ENCODE data around the gene PPP2CA. TPM values are rescaled to one million over a fixed set of nuclear protein-coding genes. Genes with fewer than 3 reads are reported as not detected.

Gene PPP2CA
- total RNA-seq, 1 experiment from 2014 or later = 445 TPM

DNA sequence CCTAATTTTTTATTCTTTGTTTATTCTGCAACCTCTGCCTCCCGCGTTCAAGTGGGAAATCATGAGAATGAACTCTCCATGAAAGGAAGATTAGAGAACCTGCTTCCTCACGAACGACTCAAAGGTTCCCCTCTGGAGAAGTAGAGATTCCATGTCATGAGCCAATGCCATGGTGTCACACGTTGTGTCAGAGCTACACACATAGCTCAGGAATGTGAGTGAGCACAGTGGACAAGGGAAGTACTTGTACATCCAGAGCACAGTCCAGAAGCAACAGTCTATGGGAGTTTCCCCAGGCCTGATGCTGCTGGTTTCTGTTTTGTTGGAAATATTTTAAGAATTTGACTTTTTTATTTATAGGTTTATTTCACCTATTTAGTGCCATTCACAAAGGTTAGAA, 26.8 kb upstream of the PPP2CA start:
- Histone ChIP-seq H3K4me3 (no peak overlapping the region), H3K9me3 (replicated peaks) (no peaks in the 10 kb centered on the region), H3K36me3 (no peaks in the 10 kb centered on the region), H3K4me1 (replicated peaks) (peaks cover 36% of the 10 kb centered on the region), H3K27ac (peak overlapping the region; percentile 64), H3K27me3 (replicated peaks) (no peaks in the 10 kb centered on the region)
- peak; percentile 76 to 86 for DNase-seq (ENCODE audit: low read depth in 1 of 2, low spot score in 2 of 2)

DNA sequence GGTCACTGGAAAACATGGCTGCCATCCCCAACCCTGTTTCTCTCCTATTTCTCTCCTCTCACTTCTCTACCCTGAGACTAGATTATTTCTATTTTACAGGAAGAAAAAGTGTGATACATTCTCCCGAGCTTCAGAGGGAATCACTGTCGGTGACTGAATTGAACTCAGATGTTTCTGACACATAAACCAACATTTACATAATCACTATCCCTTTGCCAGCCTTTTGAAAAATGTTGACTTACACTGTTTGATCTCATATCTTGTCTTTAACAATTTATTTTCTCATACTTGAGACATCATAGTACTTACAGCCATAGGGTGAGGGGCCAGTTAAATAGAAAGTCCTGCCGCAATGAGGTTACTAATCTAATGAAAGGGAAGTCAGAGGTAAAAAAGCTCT, 25.1 kb upstream of the PPP2CA start:
- Histone ChIP-seq H3K36me3 (no peaks in the 10 kb centered on the region), H3K4me1 (replicated peaks) (peaks cover 50% of the 10 kb centered on the region), H3K27me3 (replicated peaks) (no peaks in the 10 kb centered on the region), H3K9me3 (replicated peaks) (no peaks in the 10 kb centered on the region), H3K27ac (no peak overlapping the region), H3K4me3 (no peak overlapping the region)
- DNase-seq (ENCODE audit: low read depth in 1 of 2, low spot score in 2 of 2) = no peak

DNA sequence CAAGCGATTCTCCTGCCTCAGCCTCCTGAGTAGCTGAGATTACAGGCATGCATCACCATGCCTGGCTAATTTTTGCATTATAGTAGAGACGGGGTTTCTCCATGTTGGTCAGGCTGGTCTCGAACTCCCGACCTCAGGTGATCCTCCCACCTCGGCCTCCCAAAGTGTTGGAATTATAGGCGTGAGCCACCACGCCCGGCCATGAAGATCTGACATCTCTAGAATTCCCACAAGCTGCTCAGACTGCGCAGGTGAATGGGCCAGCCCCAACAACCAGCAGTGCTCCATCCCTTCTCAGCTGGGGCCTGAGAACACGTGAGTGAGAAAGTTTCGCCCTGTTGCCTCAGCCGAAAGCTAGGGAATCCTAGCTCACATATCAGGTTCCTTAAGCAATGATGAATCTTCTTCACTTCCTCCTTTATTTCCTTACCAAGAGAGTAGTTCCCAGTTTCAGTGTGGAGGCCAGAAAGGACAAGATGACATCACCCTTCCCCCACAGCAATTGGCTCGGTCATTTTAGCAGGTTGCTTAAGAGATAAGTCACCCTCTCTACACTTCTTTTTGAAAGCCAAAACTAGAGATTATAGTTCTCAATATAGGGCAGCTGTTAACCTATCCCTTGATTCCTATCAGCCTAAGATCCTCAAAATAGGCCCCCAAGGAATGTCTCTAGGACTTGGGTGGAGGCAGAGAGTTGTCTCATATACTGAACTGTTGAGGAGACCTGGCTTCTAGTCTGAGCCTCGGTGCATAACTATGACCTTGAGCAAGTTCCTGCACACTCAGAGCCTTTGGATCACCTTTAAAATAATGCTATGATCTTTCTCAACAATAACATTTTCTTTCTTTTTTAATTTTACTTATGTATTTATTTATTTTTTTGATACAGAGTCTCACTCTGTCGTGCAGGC, 23.9 kb upstream of the PPP2CA start:
- Histone ChIP-seq H3K27ac (no peak overlapping the region), H3K4me3 (no peak overlapping the region), H3K36me3 (no peaks in the 10 kb centered on the region), H3K27me3 (replicated peaks) (no peaks in the 10 kb centered on the region), H3K9me3 (replicated peaks) (no peaks in the 10 kb centered on the region), H3K4me1 (replicated peaks) (peaks cover 50% of the 10 kb centered on the region)
- no peak for DNase-seq (ENCODE audit: low read depth in 1 of 2, low spot score in 2 of 2)

DNA sequence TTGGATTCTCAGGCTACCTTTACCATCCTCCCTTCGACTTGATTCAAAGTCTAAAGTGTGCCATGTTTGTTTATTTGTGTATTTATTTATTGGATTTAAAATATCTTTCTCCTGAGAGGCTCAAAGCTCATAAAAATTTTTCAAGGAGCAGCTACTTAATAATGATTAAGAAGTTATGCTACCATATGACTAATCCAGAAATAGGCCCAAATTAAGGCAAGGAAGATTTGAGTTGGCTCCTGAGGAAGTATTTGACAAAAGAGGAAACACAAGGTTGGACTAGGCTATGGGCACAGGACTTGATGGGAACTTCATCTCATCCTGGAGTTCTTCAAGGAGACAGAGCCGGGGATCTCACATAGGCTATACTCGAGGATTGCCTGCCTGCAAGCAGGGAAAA, 22.4 kb upstream of the PPP2CA start:
- DNase-seq (ENCODE audit: low read depth in 1 of 2, low spot score in 2 of 2) = no peak
- peak overlapping the region; percentile 42; the same call in 1 of the 2 replicates for H3K27ac ChIP-seq
- no peaks in the 10 kb centered on the region for H3K36me3 ChIP-seq
- no peaks in the 10 kb centered on the region for H3K9me3 ChIP-seq (replicated peaks)
- peaks cover 43% of the 10 kb centered on the region for H3K4me1 ChIP-seq (replicated peaks)
- no peak overlapping the region for H3K4me3 ChIP-seq
- no peaks in the 10 kb centered on the region for H3K27me3 ChIP-seq (replicated peaks)

DNA sequence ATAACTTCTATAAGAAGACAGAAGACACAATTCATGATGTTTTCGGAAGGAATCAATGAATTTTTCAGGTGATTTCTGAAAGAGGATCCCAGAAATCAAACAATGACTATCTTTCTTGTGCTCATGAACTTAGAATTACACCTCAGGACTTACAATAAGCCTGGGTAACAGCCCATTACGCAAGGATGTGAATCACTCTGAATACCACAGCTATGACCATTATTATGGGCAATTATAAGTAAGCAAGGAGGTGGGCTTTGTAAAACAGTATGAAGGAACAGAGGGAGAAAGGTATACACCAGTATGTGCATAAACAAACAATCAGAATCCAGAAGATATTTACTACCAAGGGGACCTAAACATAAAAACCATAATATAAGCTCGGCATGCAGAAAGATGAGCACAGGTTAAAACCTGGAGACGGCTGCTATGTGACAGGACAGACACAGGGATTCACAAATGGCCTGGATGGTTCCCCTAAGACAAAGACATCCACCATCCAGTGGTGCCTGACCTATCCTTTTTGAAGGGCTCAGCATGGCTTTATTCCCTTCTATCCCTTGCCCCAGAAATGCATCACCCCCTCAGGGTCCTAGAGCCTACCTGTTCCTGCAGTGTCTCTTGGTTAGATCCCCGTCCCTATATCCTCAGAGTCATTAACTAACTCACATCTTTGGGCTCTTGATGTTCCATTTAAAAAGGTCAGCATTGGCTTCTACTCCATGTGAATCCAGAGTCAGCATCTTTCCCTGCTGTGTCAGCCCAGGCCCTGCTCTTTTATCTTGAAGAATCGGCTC, 21.8 kb upstream of the PPP2CA start:
- H3K27ac ChIP-seq = peak overlapping the region; percentile 42
- no peaks in the 10 kb centered on the region for H3K36me3 ChIP-seq
- peak in 1 of 2 experiments; percentile 76 for DNase-seq (ENCODE audit: low read depth in 1 of 2, low spot score in 2 of 2)
- H3K4me1 ChIP-seq (replicated peaks) = peaks cover 37% of the 10 kb centered on the region
- no peaks in the 10 kb centered on the region for H3K9me3 ChIP-seq (replicated peaks)
- H3K4me3 ChIP-seq = no peak overlapping the region
- no peaks in the 10 kb centered on the region for H3K27me3 ChIP-seq (replicated peaks)

DNA sequence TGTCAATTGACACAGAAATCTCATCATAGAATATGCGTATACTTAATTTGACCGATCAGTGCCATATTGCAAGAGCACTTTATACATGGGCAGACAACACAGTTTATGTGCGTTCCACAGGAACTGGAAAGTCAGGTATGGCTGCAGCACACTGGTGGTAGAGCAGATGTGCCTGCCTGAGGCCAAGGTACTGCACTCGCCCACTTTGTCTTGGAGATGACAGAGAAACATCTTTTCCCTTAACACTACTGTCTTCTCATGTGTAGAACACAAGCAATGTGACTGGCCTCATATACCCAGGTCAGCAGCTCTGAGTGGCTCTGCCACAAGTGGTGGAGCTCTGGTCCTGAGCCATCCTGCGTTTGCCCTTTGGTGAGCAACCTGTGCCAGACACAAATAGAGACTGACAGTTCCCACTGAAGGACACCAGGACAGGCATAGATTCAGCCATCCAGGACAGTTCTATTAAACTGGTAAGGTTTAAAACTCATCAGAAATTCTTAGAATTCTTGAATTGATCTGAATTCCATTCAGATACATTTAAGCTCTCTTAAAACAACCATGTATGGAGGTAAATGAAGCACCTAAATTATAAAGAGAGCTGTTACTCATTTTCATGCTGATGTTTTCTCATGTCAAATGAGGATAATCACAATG, 21.0 kb upstream of the PPP2CA start:
- Histone ChIP-seq H3K4me1 (replicated peaks) (peaks cover 38% of the 10 kb centered on the region), H3K27me3 (replicated peaks) (no peaks in the 10 kb centered on the region), H3K36me3 (no peaks in the 10 kb centered on the region), H3K9me3 (replicated peaks) (no peaks in the 10 kb centered on the region), H3K27ac (peak overlapping the region; percentile 42), H3K4me3 (no peak overlapping the region)
- DNase-seq (ENCODE audit: low read depth in 1 of 2, low spot score in 2 of 2) = no peak

DNA sequence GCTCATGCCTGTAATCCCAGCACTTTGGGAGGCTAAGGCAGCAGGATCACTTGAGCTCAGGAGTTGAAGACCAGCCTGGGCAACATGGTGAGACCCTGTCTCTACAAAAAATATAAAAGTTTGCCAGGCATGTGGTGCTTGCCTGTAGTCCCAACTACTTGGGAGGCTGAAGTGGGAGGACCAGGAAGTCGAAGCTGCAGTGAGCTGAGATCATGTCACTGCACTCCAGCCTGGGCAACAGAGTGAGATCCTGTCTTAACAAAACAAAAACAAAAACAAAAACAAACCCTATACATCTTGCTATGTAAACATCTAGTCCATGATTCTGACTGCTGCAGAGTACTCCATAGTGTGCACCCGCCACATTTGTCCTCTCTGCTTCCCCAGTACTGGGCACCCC, 19.8 kb upstream of the PPP2CA start:
- Histone ChIP-seq H3K27me3 (replicated peaks) (no peaks in the 10 kb centered on the region), H3K27ac (peak overlapping the region; percentile 56), H3K36me3 (no peaks in the 10 kb centered on the region), H3K9me3 (replicated peaks) (no peaks in the 10 kb centered on the region), H3K4me3 (no peak overlapping the region), H3K4me1 (replicated peaks) (peaks cover 39% of the 10 kb centered on the region)
- no peak for DNase-seq (ENCODE audit: low read depth in 1 of 2, low spot score in 2 of 2)

DNA sequence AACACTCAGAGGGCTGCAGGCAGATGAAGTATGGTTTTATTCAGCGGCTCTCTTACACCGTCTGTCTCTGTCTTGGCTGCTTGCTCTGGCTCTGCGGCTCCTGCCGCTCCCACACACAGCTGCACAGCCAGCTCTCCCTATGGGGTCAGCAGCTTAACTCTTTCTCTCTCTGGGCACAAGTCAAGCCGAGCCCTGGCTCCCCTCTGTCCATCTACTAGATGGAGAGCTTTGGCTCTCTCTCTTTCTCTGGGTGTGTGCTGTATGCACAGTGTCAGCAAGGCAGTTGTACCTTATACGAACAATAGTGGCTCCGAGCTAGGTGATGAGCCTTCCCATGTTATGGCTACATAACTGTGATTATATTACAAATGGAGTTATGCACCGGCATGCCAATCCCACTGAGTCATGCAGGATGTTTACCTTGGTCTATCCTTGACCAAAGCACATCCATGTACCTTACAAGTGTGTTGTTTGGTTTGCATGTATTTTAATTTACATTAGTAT, 19.3 kb upstream of the PPP2CA start:
- no peak overlapping the region for H3K4me3 ChIP-seq
- H3K27me3 ChIP-seq (replicated peaks) = no peaks in the 10 kb centered on the region
- peak overlapping the region; percentile 56 for H3K27ac ChIP-seq
- peaks cover 39% of the 10 kb centered on the region for H3K4me1 ChIP-seq (replicated peaks)
- peak; percentile 82 to 84 for DNase-seq (ENCODE audit: low read depth in 1 of 2, low spot score in 2 of 2)
- H3K9me3 ChIP-seq (replicated peaks) = no peaks in the 10 kb centered on the region
- no peaks in the 10 kb centered on the region for H3K36me3 ChIP-seq

DNA sequence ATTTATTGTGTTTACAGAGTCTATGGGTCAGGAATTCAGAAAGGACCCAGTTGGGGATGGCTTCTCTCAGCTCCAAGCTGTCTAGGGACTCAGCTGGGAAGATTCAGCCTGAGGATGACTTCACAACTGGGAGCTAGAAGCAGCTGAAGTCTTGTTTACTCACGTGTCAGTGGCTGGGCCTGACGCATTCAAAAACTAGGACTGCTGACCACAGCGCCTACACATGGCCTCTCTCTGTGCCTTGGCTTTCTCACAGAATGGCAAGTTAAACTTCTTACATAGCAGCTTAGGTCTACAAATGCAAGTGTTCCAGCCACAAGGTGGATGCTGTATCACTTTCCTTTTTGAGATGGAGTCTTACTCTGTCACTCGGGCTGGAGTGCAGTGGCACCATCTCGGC, 16.3 kb upstream of the PPP2CA start:
- Histone ChIP-seq H3K27me3 (replicated peaks) (no peaks in the 10 kb centered on the region), H3K4me3 (no peak overlapping the region), H3K36me3 (no peaks in the 10 kb centered on the region), H3K4me1 (replicated peaks) (peaks cover 27% of the 10 kb centered on the region), H3K9me3 (replicated peaks) (no peaks in the 10 kb centered on the region), H3K27ac (no peak overlapping the region)
- DNase-seq (ENCODE audit: low read depth in 1 of 2, low spot score in 2 of 2) = peak; percentile 46 to 76

DNA sequence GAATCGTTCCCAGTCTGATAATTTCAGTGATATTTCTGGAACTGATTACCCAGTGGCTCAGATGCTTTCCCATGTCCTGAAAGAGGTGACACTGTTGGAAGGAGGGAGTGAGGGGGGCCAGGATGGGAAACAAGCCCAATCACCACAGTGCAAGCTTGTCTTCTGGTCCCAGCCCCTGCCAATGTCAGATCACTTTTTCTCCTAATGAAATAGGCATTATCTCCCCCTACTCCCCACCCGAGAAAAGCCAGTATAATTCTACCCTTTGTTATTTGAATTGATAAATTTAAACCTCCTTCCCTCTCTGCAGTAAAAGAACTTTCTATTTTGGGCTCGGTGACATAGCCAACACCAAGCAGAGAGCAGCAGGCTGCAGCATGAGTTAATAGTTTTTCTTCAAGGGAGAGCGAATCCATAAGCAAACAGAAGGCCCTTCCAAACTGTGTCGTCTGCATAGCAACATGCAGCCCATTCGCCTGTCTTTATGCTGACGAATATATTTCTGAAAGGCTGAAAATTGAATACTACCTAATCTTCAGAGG, 14.6 kb upstream of the PPP2CA start:
- Histone ChIP-seq H3K4me3 (no peak overlapping the region), H3K9me3 (replicated peaks) (no peaks in the 10 kb centered on the region), H3K36me3 (no peaks in the 10 kb centered on the region), H3K27ac (no peak overlapping the region), H3K27me3 (replicated peaks) (no peaks in the 10 kb centered on the region), H3K4me1 (replicated peaks) (peaks cover 13% of the 10 kb centered on the region)
- DNase-seq (ENCODE audit: low read depth in 1 of 2, low spot score in 2 of 2) = no peak

DNA sequence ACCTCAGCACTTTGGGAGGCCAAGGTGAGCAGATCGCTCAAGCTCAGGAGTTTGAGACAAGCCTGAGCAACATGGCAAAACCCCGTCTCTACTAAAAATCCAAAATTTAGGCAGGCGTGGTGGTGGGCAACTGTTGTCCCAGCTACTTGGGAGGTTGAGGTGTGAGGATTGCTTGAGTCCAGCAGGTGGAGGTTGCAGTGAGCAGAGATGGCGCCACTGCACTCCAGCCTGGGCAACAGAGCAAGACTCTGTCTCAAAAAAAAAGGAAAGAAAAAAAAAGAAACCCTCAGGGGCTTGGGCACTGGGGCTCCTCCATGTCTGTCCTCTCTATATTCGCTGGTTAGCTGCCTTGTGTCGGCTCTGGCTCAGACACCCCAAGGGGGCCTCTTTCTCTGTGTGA, 10.9 kb upstream of the PPP2CA start:
- Histone ChIP-seq H3K4me1 (replicated peaks) (peaks cover under 1% of the 10 kb centered on the region; the same call in 1 of the 2 replicates), H3K9me3 (replicated peaks) (no peaks in the 10 kb centered on the region), H3K27me3 (replicated peaks) (0 out of 2 replicates have a peak, but pooled peaks cover 2% of the 10 kb centered on the region), H3K36me3 (no peaks in the 10 kb centered on the region), H3K27ac (no peak overlapping the region), H3K4me3 (no peak overlapping the region)
- DNase-seq (ENCODE audit: low read depth in 1 of 2, low spot score in 2 of 2) = no peak

DNA sequence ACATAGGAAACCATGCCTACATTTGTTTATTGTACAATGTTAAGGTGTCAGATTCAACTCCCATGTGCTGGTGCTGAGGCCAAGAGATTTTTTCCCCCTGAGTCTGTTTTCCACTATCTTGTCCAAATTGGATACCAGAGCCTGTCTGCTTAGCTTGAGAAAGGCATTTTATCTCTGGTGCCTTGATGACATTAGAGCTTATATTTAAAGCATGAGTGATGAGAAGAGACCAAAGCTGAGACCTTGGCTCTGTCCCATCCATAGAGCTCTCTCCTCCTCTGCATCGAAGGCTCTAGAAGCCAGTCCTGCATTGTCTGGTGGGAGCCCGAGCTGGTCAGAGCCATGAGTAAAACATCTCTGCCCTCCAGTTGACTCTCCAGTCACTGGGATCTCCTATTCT, 10.4 kb upstream of the PPP2CA start:
- no peak overlapping the region for H3K4me3 ChIP-seq
- H3K27me3 ChIP-seq (replicated peaks) = 0 out of 2 replicates have a peak, but pooled peaks cover 2% of the 10 kb centered on the region
- no peaks in the 10 kb centered on the region for H3K9me3 ChIP-seq (replicated peaks)
- H3K27ac ChIP-seq = no peak overlapping the region
- H3K36me3 ChIP-seq = no peaks in the 10 kb centered on the region
- no peaks in the 10 kb centered on the region for H3K4me1 ChIP-seq (replicated peaks)
- no peak for DNase-seq (ENCODE audit: low read depth in 1 of 2, low spot score in 2 of 2)

DNA sequence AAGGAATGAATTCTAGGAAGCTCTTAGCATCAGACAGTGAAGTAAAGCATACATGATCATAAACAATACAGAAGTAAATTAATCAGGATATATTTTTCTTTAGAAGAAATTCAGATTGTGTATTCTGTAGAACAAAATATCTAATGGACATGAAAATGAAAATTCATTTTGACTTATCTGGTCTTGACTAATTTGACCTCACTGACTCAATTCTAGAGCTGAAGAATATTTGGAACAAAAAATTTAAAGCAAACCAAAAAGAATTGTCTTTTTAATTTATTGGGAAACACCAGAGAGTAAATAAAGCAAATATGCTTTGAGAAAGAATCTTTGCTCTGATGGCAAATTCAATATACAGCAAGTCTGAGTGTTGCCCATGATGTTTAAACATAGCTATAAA, 2.8 kb upstream of the PPP2CA start:
- Histone ChIP-seq H3K4me1 (replicated peaks) (peaks cover 13% of the 10 kb centered on the region), H3K27me3 (replicated peaks) (0 out of 2 replicates have a peak, but pooled peaks cover 2% of the 10 kb centered on the region), H3K27ac (no peak overlapping the region), H3K9me3 (replicated peaks) (no peaks in the 10 kb centered on the region), H3K36me3 (peaks cover 23% of the 10 kb centered on the region), H3K4me3 (no peak overlapping the region)
- DNase-seq (ENCODE audit: low read depth in 1 of 2, low spot score in 2 of 2) = no peak
